ENCODE results near the gene REEP1.
A peak's percentile ranks its signal among the peaks of the same experiment; 100 is the strongest.

Gene REEP1

DNA sequence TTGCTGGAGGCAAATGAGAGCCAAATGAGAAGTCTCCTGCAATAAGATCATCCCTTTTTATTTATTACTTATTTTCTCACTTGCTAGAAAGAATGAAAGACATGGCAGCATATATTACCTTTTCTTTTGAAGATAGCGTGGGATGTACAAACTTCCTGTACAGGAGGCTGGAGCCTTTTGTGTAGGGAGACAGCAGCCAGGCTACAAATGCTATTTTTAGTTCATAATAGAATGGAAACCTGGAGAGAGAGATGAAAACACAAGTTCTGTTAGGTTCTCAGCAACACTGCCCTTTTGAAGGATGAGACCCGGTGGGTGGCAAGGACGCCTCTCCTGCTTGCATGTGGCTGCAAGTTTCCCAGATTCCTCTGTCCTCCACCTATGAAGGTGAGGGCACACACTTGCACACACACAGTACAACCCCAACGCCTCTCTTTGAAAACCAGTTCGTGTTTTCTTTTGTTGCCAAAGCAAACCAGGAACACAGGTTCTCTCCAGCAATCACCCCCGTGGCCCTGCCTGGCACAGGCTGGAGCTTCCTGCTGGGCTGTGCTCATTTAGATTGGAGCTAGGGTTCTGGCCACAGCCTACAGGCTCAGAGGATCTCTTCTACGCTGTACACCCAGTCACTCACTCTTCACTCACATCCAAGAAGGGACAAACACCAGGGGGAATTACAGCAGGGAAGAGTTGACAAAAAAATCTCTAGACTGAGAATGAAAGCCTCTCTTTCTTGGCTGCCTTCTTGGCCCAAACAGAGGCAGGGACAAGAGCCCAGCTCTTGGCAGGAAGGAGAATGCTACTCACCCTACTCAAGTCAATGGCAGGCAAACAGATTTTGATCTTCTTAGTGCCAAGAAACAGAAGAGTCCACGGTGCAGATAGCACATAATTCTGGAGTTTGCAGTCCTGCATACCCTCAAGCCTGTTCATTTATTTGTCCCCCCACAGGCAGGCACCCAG is 82.6 kb downstream of the REEP1 start:
- H3K4me3 ChIP-seq (ENCODE audit: low read length in 2 of 2), result no peak overlapping the region
- no peaks in the 10 kb centered on the region for H3K36me3 ChIP-seq (replicated peaks in 1 of 2; ENCODE audit: control insufficient read depth in 2 of 2, insufficient read depth in 2 of 2, low read length in 2 of 2)
- H3K9ac ChIP-seq (ENCODE audit: low read depth, low read length, poor library complexity), result no peak overlapping the region
- no peak for DNase-seq (ENCODE audit: low spot score)
- H4K91ac ChIP-seq (ENCODE audit: low read depth, low read length, poor library complexity), result no peak overlapping the region
- H2AK5ac ChIP-seq (ENCODE audit: low read depth, low read length), result no peak overlapping the region
- H2BK15ac ChIP-seq (ENCODE audit: low read length), result no peak overlapping the region
- no peak overlapping the region for H3K4me2 ChIP-seq (ENCODE audit: insufficient read depth, low read length, poor library complexity, severe bottlenecking)
- H3K9me3 ChIP-seq (replicated peaks in 1 of 2; ENCODE audit: control insufficient read depth in 2 of 2, insufficient read depth in 1 of 2, low read depth in 1 of 2, low read length in 2 of 2), result no peaks in the 10 kb centered on the region
- H2BK120ac ChIP-seq (ENCODE audit: low read depth, low read length), result no peak overlapping the region
- no peaks in the 10 kb centered on the region for H3K79me1 ChIP-seq (ENCODE audit: low read depth, low read length)
- no CpG with 5 or more reads among the region's 8 CpGs for WGBS, 2 donors (ENCODE audit: extremely low coverage in 2 of 2, insufficient read length in 2 of 2, insufficient replicate concordance in 1 of 2)
- H3K4ac ChIP-seq (ENCODE audit: low read length), result no peak overlapping the region
- H3K14ac ChIP-seq (ENCODE audit: low read length), result no peak overlapping the region
- no peak overlapping the region for H4K8ac ChIP-seq (ENCODE audit: low read depth, low read length)
- H3K23ac ChIP-seq (ENCODE audit: low read depth, low read length, poor library complexity), result no peak overlapping the region
- no peak overlapping the region for H3K27ac ChIP-seq (replicated peaks; ENCODE audit: low read length)
- no peak overlapping the region for H2BK5ac ChIP-seq (ENCODE audit: low read length)
- H3K4me1 ChIP-seq (ENCODE audit: control insufficient read depth in 2 of 2, insufficient read depth in 1 of 2, low read depth in 1 of 2, low read length in 2 of 2), result peaks cover 4 to 9% of the 10 kb centered on the region in 2 donors
- peak overlapping the region; percentile 74 for H3K18ac ChIP-seq (ENCODE audit: low read length)
- H2BK12ac ChIP-seq (ENCODE audit: low read length), result no peak overlapping the region
- H3K27me3 ChIP-seq (ENCODE audit: control insufficient read depth in 3 of 3, insufficient read depth in 3 of 3, low read depth in 1 of 3, low read length in 3 of 3), result no peaks in the 10 kb centered on the region
- H2AFZ ChIP-seq (ENCODE audit: low read length), result peak overlapping the region; percentile 2

DNA sequence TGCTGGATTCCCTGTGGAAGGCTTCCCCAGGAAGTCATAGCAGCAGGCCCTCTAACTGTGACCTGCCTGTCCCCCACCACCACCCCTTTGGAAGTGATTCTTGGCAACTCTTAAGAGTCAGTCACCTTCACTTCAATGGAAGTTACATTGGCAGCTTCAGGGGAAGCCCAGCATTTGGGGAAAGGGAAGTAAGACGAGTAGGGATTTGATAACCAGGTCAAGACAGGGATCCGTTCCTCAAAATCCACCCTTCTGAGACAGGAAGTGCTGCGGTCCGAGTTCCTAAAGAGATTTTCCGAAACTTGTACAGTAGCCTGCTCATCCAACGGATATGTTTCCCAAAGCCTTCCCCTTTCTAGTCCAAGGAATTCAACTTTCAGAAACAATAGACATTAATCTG is 84.0 kb downstream of the REEP1 start:
- Histone ChIP-seq H3K4me1 (ENCODE audit: control insufficient read depth in 2 of 2, insufficient read depth in 1 of 2, low read depth in 1 of 2, low read length in 2 of 2) (peaks cover 6 to 10% of the 10 kb centered on the region in 2 donors), H2BK12ac (ENCODE audit: low read length) (no peak overlapping the region), H3K4me3 (ENCODE audit: low read length in 2 of 2) (no peak overlapping the region), H3K27ac (replicated peaks; ENCODE audit: low read length) (no peak overlapping the region), H3K14ac (ENCODE audit: low read length) (no peak overlapping the region), H3K4ac (ENCODE audit: low read length) (no peak overlapping the region), H3K4me2 (ENCODE audit: insufficient read depth, low read length, poor library complexity, severe bottlenecking) (no peak overlapping the region), H4K91ac (ENCODE audit: low read depth, low read length, poor library complexity) (no peak overlapping the region), H3K9ac (ENCODE audit: low read depth, low read length, poor library complexity) (no peak overlapping the region), H3K27me3 (ENCODE audit: control insufficient read depth in 3 of 3, insufficient read depth in 3 of 3, low read depth in 1 of 3, low read length in 3 of 3) (no peaks in the 10 kb centered on the region), H2AK5ac (ENCODE audit: low read depth, low read length) (no peak overlapping the region), H3K9me3 (replicated peaks in 1 of 2; ENCODE audit: control insufficient read depth in 2 of 2, insufficient read depth in 1 of 2, low read depth in 1 of 2, low read length in 2 of 2) (no peaks in the 10 kb centered on the region), H4K8ac (ENCODE audit: low read depth, low read length) (no peak overlapping the region), H2AFZ (ENCODE audit: low read length) (no peak overlapping the region), H3K23ac (ENCODE audit: low read depth, low read length, poor library complexity) (no peak overlapping the region), H2BK5ac (ENCODE audit: low read length) (no peak overlapping the region), H2BK120ac (ENCODE audit: low read depth, low read length) (no peak overlapping the region), H2BK15ac (ENCODE audit: low read length) (no peak overlapping the region), H3K79me1 (ENCODE audit: low read depth, low read length) (no peaks in the 10 kb centered on the region), H3K18ac (ENCODE audit: low read length) (no peak overlapping the region), H3K36me3 (replicated peaks in 1 of 2; ENCODE audit: control insufficient read depth in 2 of 2, insufficient read depth in 2 of 2, low read length in 2 of 2) (no peaks in the 10 kb centered on the region)
- no CpG with 5 or more reads among the region's 6 CpGs for WGBS, 2 donors (ENCODE audit: extremely low coverage in 2 of 2, insufficient read length in 2 of 2, insufficient replicate concordance in 1 of 2)
- DNase-seq (ENCODE audit: low spot score), result no peak

DNA sequence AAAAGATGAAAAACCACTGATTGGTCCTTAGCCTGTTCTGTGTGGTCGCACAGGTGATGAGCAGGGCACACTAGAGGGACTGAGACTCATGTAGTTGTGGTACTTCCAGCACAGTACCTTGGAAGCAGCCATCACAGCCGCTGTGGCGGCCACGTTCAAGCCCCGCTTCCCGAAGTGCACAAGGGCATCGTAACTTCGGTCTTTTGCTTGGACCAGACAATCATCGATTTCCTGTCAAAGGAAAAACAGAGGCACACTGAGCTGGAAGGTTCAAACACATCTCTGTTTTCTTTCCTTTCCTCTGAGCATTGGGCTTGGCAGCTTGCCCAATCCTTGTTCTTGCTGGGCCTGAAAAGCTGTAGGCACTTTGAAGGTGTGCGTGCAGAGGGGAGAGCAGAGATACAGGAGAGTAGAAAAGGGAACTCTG is 85.6 kb downstream of the REEP1 start:
- Histone ChIP-seq H2AK5ac (ENCODE audit: low read depth, low read length) (no peak overlapping the region), H3K4me2 (ENCODE audit: insufficient read depth, low read length, poor library complexity, severe bottlenecking) (no peak overlapping the region), H3K79me1 (ENCODE audit: low read depth, low read length) (no peaks in the 10 kb centered on the region), H3K27me3 (ENCODE audit: control insufficient read depth in 3 of 3, insufficient read depth in 3 of 3, low read depth in 1 of 3, low read length in 3 of 3) (no peaks in the 10 kb centered on the region), H2BK15ac (ENCODE audit: low read length) (no peak overlapping the region), H2BK12ac (ENCODE audit: low read length) (no peak overlapping the region), H4K91ac (ENCODE audit: low read depth, low read length, poor library complexity) (no peak overlapping the region), H3K4me1 (ENCODE audit: control insufficient read depth in 2 of 2, insufficient read depth in 1 of 2, low read depth in 1 of 2, low read length in 2 of 2) (peaks cover 6 to 10% of the 10 kb centered on the region in 2 donors), H3K36me3 (replicated peaks in 1 of 2; ENCODE audit: control insufficient read depth in 2 of 2, insufficient read depth in 2 of 2, low read length in 2 of 2) (no peaks in the 10 kb centered on the region), H3K14ac (ENCODE audit: low read length) (no peak overlapping the region), H3K18ac (ENCODE audit: low read length) (no peak overlapping the region), H3K23ac (ENCODE audit: low read depth, low read length, poor library complexity) (no peak overlapping the region), H4K8ac (ENCODE audit: low read depth, low read length) (no peak overlapping the region), H3K9ac (ENCODE audit: low read depth, low read length, poor library complexity) (no peak overlapping the region), H2BK120ac (ENCODE audit: low read depth, low read length) (peak overlapping the region; percentile 37), H3K9me3 (replicated peaks in 1 of 2; ENCODE audit: control insufficient read depth in 2 of 2, insufficient read depth in 1 of 2, low read depth in 1 of 2, low read length in 2 of 2) (no peaks in the 10 kb centered on the region), H3K4me3 (ENCODE audit: low read length in 2 of 2) (no peak overlapping the region), H3K4ac (ENCODE audit: low read length) (no peak overlapping the region), H2BK5ac (ENCODE audit: low read length) (no peak overlapping the region), H2AFZ (ENCODE audit: low read length) (no peak overlapping the region), H3K27ac (replicated peaks; ENCODE audit: low read length) (no peak overlapping the region)
- no CpG with 5 or more reads among the region's 10 CpGs for whole genome bisulfite sequencing, 2 donors (ENCODE audit: extremely low coverage in 2 of 2, insufficient read length in 2 of 2, insufficient replicate concordance in 1 of 2)
- DNase-seq (ENCODE audit: low spot score), result no peak

DNA sequence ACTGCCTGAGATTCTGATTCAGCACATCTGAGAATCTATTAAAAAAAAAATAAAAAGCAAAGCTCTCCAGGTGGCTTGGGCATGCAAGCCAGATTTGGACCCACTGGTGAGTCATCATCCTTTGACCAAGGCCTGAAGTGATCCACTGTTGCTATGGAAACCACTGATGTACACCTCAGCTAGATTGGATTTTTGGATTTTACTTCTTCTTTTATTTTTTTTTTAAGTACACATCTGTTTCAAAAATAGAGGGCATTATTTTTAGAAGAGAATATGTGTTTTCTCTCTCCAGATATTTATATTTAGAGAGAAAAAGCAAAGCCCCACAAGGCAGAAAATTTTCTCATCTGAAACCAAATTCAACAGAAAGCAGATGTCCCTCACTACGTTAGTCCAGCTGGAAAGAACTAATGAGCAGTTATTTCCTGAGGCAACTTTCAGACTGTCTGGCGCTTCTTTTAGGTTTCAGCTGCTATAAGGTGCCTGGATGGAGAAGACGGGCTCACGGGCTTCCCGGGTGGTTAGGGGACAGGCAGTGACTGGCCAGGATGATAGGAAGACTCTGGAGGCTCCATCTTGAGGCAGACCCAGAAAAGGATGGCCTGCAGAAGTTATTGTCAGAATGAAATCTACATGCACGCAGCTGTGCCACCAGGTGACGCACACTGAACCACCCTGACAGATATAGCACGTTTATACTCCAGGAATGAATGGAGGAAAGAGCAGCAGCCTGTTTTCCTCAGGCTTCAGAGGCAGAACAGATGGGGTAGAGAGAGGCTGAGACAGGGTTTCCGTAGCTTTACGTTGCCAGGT is 87.6 kb downstream of the REEP1 start:
- no peak overlapping the region for H2BK5ac ChIP-seq (ENCODE audit: low read length)
- H2BK120ac ChIP-seq (ENCODE audit: low read depth, low read length), result no peak overlapping the region
- H3K4ac ChIP-seq (ENCODE audit: low read length), result no peak overlapping the region
- no peak overlapping the region for H2AFZ ChIP-seq (ENCODE audit: low read length)
- peaks cover 3 to 9% of the 10 kb centered on the region in 2 donors for H3K4me1 ChIP-seq (ENCODE audit: control insufficient read depth in 2 of 2, insufficient read depth in 1 of 2, low read depth in 1 of 2, low read length in 2 of 2)
- H3K14ac ChIP-seq (ENCODE audit: low read length), result no peak overlapping the region
- H3K9ac ChIP-seq (ENCODE audit: low read depth, low read length, poor library complexity), result no peak overlapping the region
- no peak overlapping the region for H3K27ac ChIP-seq (replicated peaks; ENCODE audit: low read length)
- no peaks in the 10 kb centered on the region for H3K9me3 ChIP-seq (replicated peaks in 1 of 2; ENCODE audit: control insufficient read depth in 2 of 2, insufficient read depth in 1 of 2, low read depth in 1 of 2, low read length in 2 of 2)
- H3K36me3 ChIP-seq (replicated peaks in 1 of 2; ENCODE audit: control insufficient read depth in 2 of 2, insufficient read depth in 2 of 2, low read length in 2 of 2), result no peaks in the 10 kb centered on the region
- no peak for DNase-seq (ENCODE audit: low spot score)
- no CpG with 5 or more reads among the region's 10 CpGs for WGBS, 2 donors (ENCODE audit: extremely low coverage in 2 of 2, insufficient read length in 2 of 2, insufficient replicate concordance in 1 of 2)
- H3K18ac ChIP-seq (ENCODE audit: low read length), result no peak overlapping the region
- H4K91ac ChIP-seq (ENCODE audit: low read depth, low read length, poor library complexity), result no peak overlapping the region
- no peak overlapping the region for H2BK12ac ChIP-seq (ENCODE audit: low read length)
- no peak overlapping the region for H2BK15ac ChIP-seq (ENCODE audit: low read length)
- no peaks in the 10 kb centered on the region for H3K79me1 ChIP-seq (ENCODE audit: low read depth, low read length)
- no peak overlapping the region for H3K4me3 ChIP-seq (ENCODE audit: low read length in 2 of 2)
- H3K27me3 ChIP-seq (ENCODE audit: control insufficient read depth in 3 of 3, insufficient read depth in 3 of 3, low read depth in 1 of 3, low read length in 3 of 3), result no peaks in the 10 kb centered on the region
- no peak overlapping the region for H3K23ac ChIP-seq (ENCODE audit: low read depth, low read length, poor library complexity)
- no peak overlapping the region for H4K8ac ChIP-seq (ENCODE audit: low read depth, low read length)
- no peak overlapping the region for H2AK5ac ChIP-seq (ENCODE audit: low read depth, low read length)
- no peak overlapping the region for H3K4me2 ChIP-seq (ENCODE audit: insufficient read depth, low read length, poor library complexity, severe bottlenecking)
